ENCODE data around the gene MYO10.

Gene MYO10

DNA sequence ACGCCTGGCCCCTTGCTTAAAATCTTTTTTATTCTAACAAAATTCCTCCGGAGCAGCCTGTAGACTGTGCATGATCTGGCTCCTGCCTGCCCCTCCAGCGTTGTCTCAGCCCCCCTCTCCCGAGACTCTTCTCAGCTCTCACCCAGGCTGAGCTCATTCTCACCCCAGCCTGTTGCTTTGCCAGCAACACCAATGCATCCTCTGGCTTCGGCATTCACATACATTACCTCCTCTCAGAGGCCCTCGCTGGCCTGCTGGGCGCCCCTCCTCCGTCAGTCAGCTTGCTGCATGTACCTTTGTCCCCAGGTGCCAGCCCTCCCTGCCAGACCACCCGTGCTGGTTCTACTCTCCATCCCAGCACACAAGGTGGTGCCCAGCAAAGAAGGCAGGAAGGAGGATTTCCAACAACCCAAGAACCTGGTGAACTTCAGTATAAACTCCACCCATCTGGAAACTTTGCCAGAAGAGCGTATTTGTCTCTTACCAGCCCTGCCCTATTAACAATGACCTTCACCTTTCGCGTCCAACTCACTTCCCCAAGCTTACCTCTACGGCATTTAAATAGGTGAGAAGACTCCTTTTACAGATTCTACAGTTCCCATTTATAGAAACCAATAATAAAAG, 35.0 kb downstream of the MYO10 start:
- no peak for TF ChIP-seq ZC3H10 (CRISPR knock-in tag; IDR thresholded peaks at IDR 0.05)
- no peak for TF ChIP-seq BACH2 (CRISPR knock-in tag; IDR thresholded peaks at IDR 0.05; ENCODE audit: borderline replicate concordance)
- TF ChIP-seq RARB (CRISPR knock-in tag; IDR thresholded peaks at IDR 0.05) = no peak
- no peak for ATAC-seq

DNA sequence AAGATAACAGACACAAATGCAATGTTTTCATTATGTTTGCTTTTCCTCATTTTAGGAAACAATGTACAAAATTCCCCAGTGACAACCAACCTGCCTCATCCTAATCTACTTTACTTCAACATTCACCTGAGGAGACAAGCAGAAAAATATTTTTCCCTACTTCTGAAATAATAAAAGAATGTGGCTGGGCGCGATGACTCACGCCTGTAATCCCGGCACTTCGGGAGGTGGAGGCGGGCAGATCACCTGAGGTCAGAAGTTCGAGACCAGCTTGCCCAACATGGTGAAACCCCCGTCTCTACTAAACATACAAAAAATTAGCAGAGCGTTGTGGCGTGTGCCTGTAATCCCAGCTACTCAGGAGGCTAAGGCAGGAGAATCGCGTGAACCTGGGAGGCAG, 36.9 kb downstream of the MYO10 start:
- no peak for ATAC-seq
- TF ChIP-seq TOX (CRISPR knock-in tag; IDR thresholded peaks at IDR 0.05; ENCODE audit: borderline replicate concordance) (no peak), OSR1 (CRISPR knock-in tag; IDR thresholded peaks at IDR 0.05) (no peak), ARNTL (CRISPR knock-in tag; IDR thresholded peaks at IDR 0.05; ENCODE audit: borderline replicate concordance, low read depth) (no peak), ISL1 (CRISPR knock-in tag; IDR thresholded peaks at IDR 0.05) (no peak), SNAI2 (CRISPR knock-in tag; IDR thresholded peaks at IDR 0.05) (no peak), GLIS3 (CRISPR knock-in tag; IDR thresholded peaks at IDR 0.05) (no peak)
- TF ChIP-seq, protein P1, sequence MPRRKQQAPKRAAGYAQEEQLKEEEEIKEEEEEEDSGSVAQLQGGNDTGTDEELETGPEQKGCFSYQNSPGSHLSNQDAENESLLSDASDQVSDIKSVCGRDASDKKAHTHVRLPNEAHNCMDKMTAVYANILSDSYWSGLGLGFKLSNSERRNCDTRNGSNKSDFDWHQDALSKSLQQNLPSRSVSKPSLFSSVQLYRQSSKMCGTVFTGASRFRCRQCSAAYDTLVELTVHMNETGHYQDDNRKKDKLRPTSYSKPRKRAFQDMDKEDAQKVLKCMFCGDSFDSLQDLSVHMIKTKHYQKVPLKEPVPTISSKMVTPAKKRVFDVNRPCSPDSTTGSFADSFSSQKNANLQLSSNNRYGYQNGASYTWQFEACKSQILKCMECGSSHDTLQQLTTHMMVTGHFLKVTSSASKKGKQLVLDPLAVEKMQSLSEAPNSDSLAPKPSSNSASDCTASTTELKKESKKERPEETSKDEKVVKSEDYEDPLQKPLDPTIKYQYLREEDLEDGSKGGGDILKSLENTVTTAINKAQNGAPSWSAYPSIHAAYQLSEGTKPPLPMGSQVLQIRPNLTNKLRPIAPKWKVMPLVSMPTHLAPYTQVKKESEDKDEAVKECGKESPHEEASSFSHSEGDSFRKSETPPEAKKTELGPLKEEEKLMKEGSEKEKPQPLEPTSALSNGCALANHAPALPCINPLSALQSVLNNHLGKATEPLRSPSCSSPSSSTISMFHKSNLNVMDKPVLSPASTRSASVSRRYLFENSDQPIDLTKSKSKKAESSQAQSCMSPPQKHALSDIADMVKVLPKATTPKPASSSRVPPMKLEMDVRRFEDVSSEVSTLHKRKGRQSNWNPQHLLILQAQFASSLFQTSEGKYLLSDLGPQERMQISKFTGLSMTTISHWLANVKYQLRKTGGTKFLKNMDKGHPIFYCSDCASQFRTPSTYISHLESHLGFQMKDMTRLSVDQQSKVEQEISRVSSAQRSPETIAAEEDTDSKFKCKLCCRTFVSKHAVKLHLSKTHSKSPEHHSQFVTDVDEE (CRISPR knock-in tag; IDR thresholded peaks at IDR 0.05) = no peak

DNA sequence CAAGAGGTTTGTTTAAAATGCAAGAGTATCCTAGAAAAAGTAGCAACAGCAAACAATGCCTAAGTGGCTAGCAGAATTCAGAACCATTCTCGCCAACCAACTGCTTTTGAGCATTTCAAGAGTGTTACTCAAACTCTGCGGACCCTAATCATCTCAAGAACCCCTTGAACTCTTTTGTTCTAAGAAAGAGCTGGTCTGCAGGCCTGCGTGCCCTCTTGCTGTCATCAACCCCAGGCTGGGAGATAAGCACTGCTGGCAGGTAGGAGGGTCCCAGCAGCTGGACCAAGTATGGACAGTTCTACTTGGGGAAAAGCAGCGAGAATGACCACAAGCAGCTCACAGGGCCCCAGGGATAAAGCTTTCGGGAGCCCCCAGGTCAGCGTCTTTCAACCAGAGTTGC, 38.3 kb downstream of the MYO10 start:
- ATAC-seq = no peak

DNA sequence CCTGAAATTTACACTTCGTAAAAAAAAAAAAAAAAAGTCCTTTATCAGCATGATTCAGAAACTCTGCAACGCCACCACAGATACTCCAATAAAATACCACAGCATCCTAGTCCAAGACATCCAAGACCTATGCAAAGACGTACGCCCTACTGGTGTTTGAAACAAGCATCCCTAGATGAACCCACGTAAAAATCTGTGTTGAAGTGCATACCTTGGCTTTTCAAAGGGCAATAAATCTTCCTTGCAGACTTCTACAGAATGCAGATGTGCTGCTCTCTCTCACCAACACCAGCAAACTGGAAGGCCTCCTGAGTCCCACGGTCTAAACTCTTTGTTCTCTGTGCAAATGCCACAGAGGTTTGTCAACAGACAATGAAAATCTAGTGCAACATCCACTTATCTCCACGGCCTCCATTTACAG, 38.8 kb downstream of the MYO10 start:
- TF ChIP-seq PPARA (CRISPR knock-in tag; IDR thresholded peaks at IDR 0.05; ENCODE audit: borderline replicate concordance) (no peak), ZNF565 (CRISPR knock-in tag; conservative IDR thresholded peaks at IDR 0.05; ENCODE audit: low read depth) (no peak), TCF4 (CRISPR knock-in tag; IDR thresholded peaks at IDR 0.05; ENCODE audit: borderline replicate concordance) (no peak), ZFP30 (CRISPR knock-in tag; IDR thresholded peaks at IDR 0.05) (no peak), TOX (CRISPR knock-in tag; IDR thresholded peaks at IDR 0.05; ENCODE audit: borderline replicate concordance) (no peak), OSR1 (CRISPR knock-in tag; IDR thresholded peaks at IDR 0.05) (no peak), SNAI2 (CRISPR knock-in tag; IDR thresholded peaks at IDR 0.05) (no peak)
- TF ChIP-seq, protein P2, sequence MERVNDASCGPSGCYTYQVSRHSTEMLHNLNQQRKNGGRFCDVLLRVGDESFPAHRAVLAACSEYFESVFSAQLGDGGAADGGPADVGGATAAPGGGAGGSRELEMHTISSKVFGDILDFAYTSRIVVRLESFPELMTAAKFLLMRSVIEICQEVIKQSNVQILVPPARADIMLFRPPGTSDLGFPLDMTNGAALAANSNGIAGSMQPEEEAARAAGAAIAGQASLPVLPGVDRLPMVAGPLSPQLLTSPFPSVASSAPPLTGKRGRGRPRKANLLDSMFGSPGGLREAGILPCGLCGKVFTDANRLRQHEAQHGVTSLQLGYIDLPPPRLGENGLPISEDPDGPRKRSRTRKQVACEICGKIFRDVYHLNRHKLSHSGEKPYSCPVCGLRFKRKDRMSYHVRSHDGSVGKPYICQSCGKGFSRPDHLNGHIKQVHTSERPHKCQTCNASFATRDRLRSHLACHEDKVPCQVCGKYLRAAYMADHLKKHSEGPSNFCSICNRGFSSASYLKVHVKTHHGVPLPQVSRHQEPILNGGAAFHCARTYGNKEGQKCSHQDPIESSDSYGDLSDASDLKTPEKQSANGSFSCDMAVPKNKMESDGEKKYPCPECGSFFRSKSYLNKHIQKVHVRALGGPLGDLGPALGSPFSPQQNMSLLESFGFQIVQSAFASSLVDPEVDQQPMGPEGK (CRISPR knock-in tag; IDR thresholded peaks at IDR 0.05; ENCODE audit: borderline replicate concordance) = no peak
- peak; percentile 10; the same call in 2 of the 3 replicates for ATAC-seq

More for the DNA sequence above, 38.3 kb downstream of the MYO10 start:
- TF ChIP-seq, protein P2 (CRISPR knock-in tag; IDR thresholded peaks at IDR 0.05; ENCODE audit: borderline replicate concordance) = no peak
- TF ChIP-seq SNAI2 (CRISPR knock-in tag; IDR thresholded peaks at IDR 0.05) (no peak), PPARA (CRISPR knock-in tag; IDR thresholded peaks at IDR 0.05; ENCODE audit: borderline replicate concordance) (no peak), ZNF8 (CRISPR knock-in tag; IDR thresholded peaks at IDR 0.05) (no peak), ZNF565 (CRISPR knock-in tag; conservative IDR thresholded peaks at IDR 0.05; ENCODE audit: low read depth) (no peak), OSR1 (CRISPR knock-in tag; IDR thresholded peaks at IDR 0.05) (no peak), CSDC2 (CRISPR knock-in tag; IDR thresholded peaks at IDR 0.05) (no peak)
- TF ChIP-seq, protein P3, sequence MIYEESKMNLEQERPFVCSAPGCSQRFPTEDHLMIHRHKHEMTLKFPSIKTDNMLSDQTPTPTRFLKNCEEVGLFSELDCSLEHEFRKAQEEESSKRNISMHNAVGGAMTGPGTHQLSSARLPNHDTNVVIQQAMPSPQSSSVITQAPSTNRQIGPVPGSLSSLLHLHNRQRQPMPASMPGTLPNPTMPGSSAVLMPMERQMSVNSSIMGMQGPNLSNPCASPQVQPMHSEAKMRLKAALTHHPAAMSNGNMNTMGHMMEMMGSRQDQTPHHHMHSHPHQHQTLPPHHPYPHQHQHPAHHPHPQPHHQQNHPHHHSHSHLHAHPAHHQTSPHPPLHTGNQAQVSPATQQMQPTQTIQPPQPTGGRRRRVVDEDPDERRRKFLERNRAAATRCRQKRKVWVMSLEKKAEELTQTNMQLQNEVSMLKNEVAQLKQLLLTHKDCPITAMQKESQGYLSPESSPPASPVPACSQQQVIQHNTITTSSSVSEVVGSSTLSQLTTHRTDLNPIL (CRISPR knock-in tag; IDR thresholded peaks at IDR 0.05; ENCODE audit: low read depth) = no peak
- TF ChIP-seq, protein P4, sequence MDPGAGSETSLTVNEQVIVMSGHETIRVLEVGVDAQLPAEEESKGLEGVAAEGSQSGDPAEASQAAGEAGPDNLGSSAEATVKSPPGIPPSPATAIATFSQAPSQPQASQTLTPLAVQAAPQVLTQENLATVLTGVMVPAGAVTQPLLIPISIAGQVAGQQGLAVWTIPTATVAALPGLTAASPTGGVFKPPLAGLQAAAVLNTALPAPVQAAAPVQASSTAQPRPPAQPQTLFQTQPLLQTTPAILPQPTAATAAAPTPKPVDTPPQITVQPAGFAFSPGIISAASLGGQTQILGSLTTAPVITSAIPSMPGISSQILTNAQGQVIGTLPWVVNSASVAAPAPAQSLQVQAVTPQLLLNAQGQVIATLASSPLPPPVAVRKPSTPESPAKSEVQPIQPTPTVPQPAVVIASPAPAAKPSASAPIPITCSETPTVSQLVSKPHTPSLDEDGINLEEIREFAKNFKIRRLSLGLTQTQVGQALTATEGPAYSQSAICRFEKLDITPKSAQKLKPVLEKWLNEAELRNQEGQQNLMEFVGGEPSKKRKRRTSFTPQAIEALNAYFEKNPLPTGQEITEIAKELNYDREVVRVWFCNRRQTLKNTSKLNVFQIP (CRISPR knock-in tag; IDR thresholded peaks at IDR 0.05; ENCODE audit: borderline replicate concordance, low read depth) = no peak
